CD4-positive, alpha-beta T cell (primary cell): ENCODE results near the gene CDKL2. TPM values are rescaled to one million over a fixed set of nuclear protein-coding genes. Genes with fewer than 3 reads are reported as not detected.

ENCODE experiments used
- ATAC-seq: fragments of 200-7000 bp; cut with Tn5 transposase; one replicate; pipeline ENCODE4 v1.10.0; 2022; ENCODE audit warnings: mild to moderate bottlenecking; ENCODE audit not compliant: poor library complexity
- CTCF ChIA-PET: fragments of 350-600 bp; sonication (Branson Sonifier 250); formaldehyde crosslinking; loops from one replicate; lab custom pipeline; 2021; ENCODE audit warnings: antibody characterized with exemption, inconsistent platforms; lab: Charles Lee
- POLR2A ChIA-PET: fragments of 350-600 bp; sonication (Branson Sonifier 250); formaldehyde crosslinking; loops from one replicate; lab custom pipeline; 2021; ENCODE audit warnings: antibody characterized with exemption, inconsistent platforms; lab: Charles Lee
- DNase-seq, 14 experiments: peaks; one replicate each; pipeline ENCODE4 v3.0.0-alpha.2; 2013 to 2020; ENCODE audit warnings: mixed read lengths in 2 of 14
- H3K27ac ChIP-seq, 2 donors: one replicate each; pipeline versions ENCODE4 v1.5.1 to v1.7.0; 2013; ENCODE audit warnings: low read length in 2 of 2, low read depth in 1 of 2, mild to moderate bottlenecking in 1 of 2
- H3K27me3 ChIP-seq, 2 experiments: 1 replicate in 1 of 2; 2 replicates in 1 of 2; pipeline versions ENCODE4 v1.6.1 to v1.7.0; 2013; ENCODE audit warnings: low read length in 2 of 2, control low read depth in 1 of 2, mild to moderate bottlenecking in 1 of 2, moderate library complexity in 1 of 2; ENCODE audit not compliant: insufficient read depth in 2 of 2, control insufficient read depth in 1 of 2
- H3K36me3 ChIP-seq: one replicate; pipeline ENCODE4 v1.6.1; 2013; ENCODE audit warnings: low read length, control low read depth; ENCODE audit not compliant: insufficient read depth
- H3K4me1 ChIP-seq: one replicate; pipeline ENCODE4 v1.6.1; 2013; ENCODE audit warnings: low read length, control low read depth; ENCODE audit not compliant: insufficient read depth
- H3K4me3 ChIP-seq: one replicate; pipeline ENCODE4 v1.5.1; 2013; ENCODE audit warnings: mild to moderate bottlenecking, low read length, moderate library complexity
- H3K9me3 ChIP-seq, 2 experiments: 1 replicate in 1 of 2; 2 replicates in 1 of 2; pipeline versions ENCODE4 v1.6.1 to v1.7.0; 2013; ENCODE audit warnings: low read length in 2 of 2, mild to moderate bottlenecking in 2 of 2, control low read depth in 1 of 2, moderate library complexity in 1 of 2; ENCODE audit not compliant: control insufficient read depth in 1 of 2, insufficient read depth in 1 of 2
- H3K27ac Mint-ChIP-seq: one replicate; pipeline ENCODE4 v1.8.0; 2020; ENCODE audit warnings: mixed read lengths
- H3K27me3 Mint-ChIP-seq: one replicate; pipeline ENCODE4 v1.8.0; 2021; ENCODE audit warnings: mixed read lengths
- H3K36me3 Mint-ChIP-seq: one replicate; pipeline ENCODE4 v1.8.0; 2021; ENCODE audit warnings: low read depth, mixed read lengths
- H3K4me1 Mint-ChIP-seq: one replicate; pipeline ENCODE4 v1.8.0; 2021; ENCODE audit warnings: low read depth, mixed read lengths
- H3K4me3 Mint-ChIP-seq: one replicate; pipeline ENCODE4 v1.8.0; 2020; ENCODE audit warnings: mild to moderate bottlenecking, mixed read lengths
- H3K9me3 Mint-ChIP-seq: one replicate; pipeline ENCODE4 v1.8.0; 2020; ENCODE audit warnings: mixed read lengths
- intact Hi-C, 2 experiments: fragments of 100-400 bp; cut with DNase I in 1 of 2; cut with micrococcal nuclease in 1 of 2; formaldehyde crosslinking; loops; one replicate each; pipeline versions ENCODE4 v1.15.1 to v1.9.0; 2023 to 2025; cut with DNase I, micrococcal nuclease
- total RNA-seq, 174 experiments: library from RNA in 2 of 174; stranded (reverse) in 2 of 174; gene quantifications; one replicate each; pipeline ENCODE4 v1.2.3 and lab custom pipeline; 2021 to 2026
- TF ChIP-seq, protein P1 (sequence below): fragments of 200-600 bp; IDR thresholded peaks from one replicate; pipeline ENCODE4 v1.8.0; 2022; ENCODE audit warnings: antibody characterized with exemption, mild to moderate bottlenecking

Gene CDKL2
- total RNA-seq, 2 experiments from 2014 or later = 0.38 to 0.92 TPM

DNA sequence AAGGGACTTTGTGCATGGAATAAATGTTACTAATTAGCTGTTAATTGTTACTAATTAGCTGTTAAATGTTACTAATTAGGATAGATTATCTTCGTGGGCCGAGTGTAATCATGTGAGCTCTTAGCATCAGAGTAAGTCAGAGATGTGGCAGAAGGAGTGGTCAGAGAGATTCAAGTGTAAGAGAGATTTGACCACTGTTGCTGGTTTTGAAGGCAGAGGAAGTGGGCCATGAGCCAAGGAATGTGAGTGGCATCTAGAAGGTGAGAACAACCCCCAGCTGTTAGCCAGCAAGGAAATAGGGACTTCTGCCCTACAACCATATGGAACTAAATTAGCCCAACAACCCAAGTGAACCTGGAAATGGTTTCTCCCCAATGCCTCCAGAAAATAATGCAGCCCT lies 46.3 kb downstream of the CDKL2 start:
- H3K9me3 ChIP-seq = peaks cover 0 to 5% of the 10 kb centered on the region in 2 experiments
- H3K27ac Mint-ChIP-seq = no peak overlapping the region
- H3K4me3 Mint-ChIP-seq = no peak overlapping the region
- peaks cover 6% of the 10 kb centered on the region for H3K9me3 Mint-ChIP-seq
- no peak overlapping the region for H3K27ac ChIP-seq
- H3K4me1 Mint-ChIP-seq = no peaks in the 10 kb centered on the region
- POLR2A ChIA-PET = no interaction called here
- no peaks in the 10 kb centered on the region for H3K27me3 ChIP-seq
- H3K27me3 Mint-ChIP-seq = no peaks in the 10 kb centered on the region
- DNase-seq (no peak), ATAC-seq (no peak)
- no peak overlapping the region for H3K4me3 ChIP-seq
- TF ChIP-seq, protein P1, sequence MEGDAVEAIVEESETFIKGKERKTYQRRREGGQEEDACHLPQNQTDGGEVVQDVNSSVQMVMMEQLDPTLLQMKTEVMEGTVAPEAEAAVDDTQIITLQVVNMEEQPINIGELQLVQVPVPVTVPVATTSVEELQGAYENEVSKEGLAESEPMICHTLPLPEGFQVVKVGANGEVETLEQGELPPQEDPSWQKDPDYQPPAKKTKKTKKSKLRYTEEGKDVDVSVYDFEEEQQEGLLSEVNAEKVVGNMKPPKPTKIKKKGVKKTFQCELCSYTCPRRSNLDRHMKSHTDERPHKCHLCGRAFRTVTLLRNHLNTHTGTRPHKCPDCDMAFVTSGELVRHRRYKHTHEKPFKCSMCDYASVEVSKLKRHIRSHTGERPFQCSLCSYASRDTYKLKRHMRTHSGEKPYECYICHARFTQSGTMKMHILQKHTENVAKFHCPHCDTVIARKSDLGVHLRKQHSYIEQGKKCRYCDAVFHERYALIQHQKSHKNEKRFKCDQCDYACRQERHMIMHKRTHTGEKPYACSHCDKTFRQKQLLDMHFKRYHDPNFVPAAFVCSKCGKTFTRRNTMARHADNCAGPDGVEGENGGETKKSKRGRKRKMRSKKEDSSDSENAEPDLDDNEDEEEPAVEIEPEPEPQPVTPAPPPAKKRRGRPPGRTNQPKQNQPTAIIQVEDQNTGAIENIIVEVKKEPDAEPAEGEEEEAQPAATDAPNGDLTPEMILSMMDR = no peak
- H3K36me3 ChIP-seq = no peaks in the 10 kb centered on the region
- H3K36me3 Mint-ChIP-seq = no peaks in the 10 kb centered on the region
- intact Hi-C loops = no loop called here
- H3K4me1 ChIP-seq = no peaks in the 10 kb centered on the region
- CTCF ChIA-PET = no interaction called here

DNA sequence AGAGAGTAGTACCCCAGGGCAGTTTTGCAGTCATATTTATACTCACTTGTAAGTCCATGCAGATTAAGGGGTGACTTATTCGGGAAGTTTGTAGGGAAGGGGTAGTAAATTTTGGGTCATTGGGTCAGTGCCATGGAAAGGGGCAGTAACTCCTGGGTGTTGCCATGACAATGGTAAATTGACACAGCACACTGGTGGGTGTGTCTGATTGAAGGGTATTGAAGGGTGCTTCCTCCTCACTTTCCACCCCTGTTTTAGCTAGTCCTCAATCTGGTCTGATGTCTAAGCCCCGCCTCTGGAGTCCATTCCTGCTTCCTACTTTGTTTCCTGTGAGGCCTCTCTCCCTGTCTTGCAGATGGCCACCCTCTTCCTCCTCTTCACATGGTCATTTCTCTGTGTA lies 62.6 kb downstream of the CDKL2 start:
- CTCF ChIA-PET = no interaction called here
- no peaks in the 10 kb centered on the region for H3K4me1 ChIP-seq
- POLR2A ChIA-PET = no interaction called here
- H3K27ac ChIP-seq = no peak overlapping the region
- Mint-ChIP-seq H3K9me3 (no peaks in the 10 kb centered on the region), H3K36me3 (no peaks in the 10 kb centered on the region), H3K27me3 (peaks cover 13% of the 10 kb centered on the region), H3K4me1 (no peaks in the 10 kb centered on the region), H3K27ac (no peak overlapping the region), H3K4me3 (no peak overlapping the region)
- TF ChIP-seq, protein P1 = no peak
- no peaks in the 10 kb centered on the region for H3K27me3 ChIP-seq
- no peak overlapping the region for H3K4me3 ChIP-seq
- intact Hi-C loops = no loop called here
- H3K36me3 ChIP-seq = no peaks in the 10 kb centered on the region
- ATAC-seq (no peak), DNase-seq (no peak)
- H3K9me3 ChIP-seq = no peaks in the 10 kb centered on the region

DNA sequence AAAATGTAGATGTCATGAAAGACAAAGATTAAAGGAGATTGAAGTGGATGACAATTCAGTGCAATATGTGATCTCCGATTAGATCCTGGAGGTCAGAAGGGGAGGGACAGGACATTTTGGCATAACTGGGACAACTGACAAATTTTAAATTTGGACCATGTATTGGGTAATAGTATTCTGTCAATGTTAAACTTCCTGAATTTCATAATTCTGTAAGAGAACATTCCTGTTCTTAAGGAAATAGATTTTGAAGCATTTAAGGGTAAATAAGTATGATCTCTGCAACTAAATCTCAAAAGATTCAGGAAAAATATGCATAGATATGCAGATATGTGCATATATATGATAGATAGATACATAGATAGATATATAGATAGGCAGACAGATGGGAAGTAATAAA lies 63.4 kb downstream of the CDKL2 start:
- H3K4me3 Mint-ChIP-seq = no peak overlapping the region

More for the DNA sequence above, 63.4 kb downstream of the CDKL2 start:
- TF ChIP-seq, protein P1 = no peak
- Histone ChIP-seq H3K9me3 (no peaks in the 10 kb centered on the region), H3K4me1 (no peaks in the 10 kb centered on the region), H3K36me3 (no peaks in the 10 kb centered on the region), H3K27ac (no peak overlapping the region), H3K4me3 (no peak overlapping the region), H3K27me3 (no peaks in the 10 kb centered on the region)
- ATAC-seq = no peak
- DNase-seq = no peak
- no peaks in the 10 kb centered on the region for H3K9me3 Mint-ChIP-seq
- H3K27ac Mint-ChIP-seq = no peak overlapping the region
- peaks cover 8% of the 10 kb centered on the region for H3K27me3 Mint-ChIP-seq
- intact Hi-C loops = no loop called here
- POLR2A ChIA-PET = no interaction called here
- no peaks in the 10 kb centered on the region for H3K36me3 Mint-ChIP-seq
- CTCF ChIA-PET = no interaction called here
- H3K4me1 Mint-ChIP-seq = no peaks in the 10 kb centered on the region
